Caco-2 (cell line): ENCODE measurements around the gene PARP1. TPM values are rescaled to one million over a fixed set of nuclear protein-coding genes. Genes with fewer than 3 reads are reported as not detected.

ENCODE experiments used
- BruUV-seq: library from RNA; stranded (reverse); fragments of 400-500 nt; replicated peaks from 2 replicates; lab custom pipeline; 2021; lab: Mats Ljungman, UMichigan
- CTCF ChIA-PET: fragments of 300-600 bp; sonication (Branson Sonifier 250); formaldehyde crosslinking; loops from one replicate; lab custom pipeline; 2022; ENCODE audit warnings: antibody characterized with exemption; lab: Charles Lee
- POLR2A ChIA-PET: fragments of 300-600 bp; sonication (Branson Sonifier 250); formaldehyde crosslinking; loops from one replicate; lab custom pipeline; 2022; ENCODE audit warnings: antibody characterized with exemption; lab: Charles Lee
- DNase-seq, 2 experiments: peaks; one replicate each; pipeline versions ENCODE4 v3.0.0 to v3.0.0-alpha.2; 2020 to 2022
- H3K27me3 ChIP-seq: replicated peaks from 2 replicates; pipeline ENCODE4 v1.6.0; 2011; ENCODE audit warnings: low read length; ENCODE audit not compliant: control insufficient read depth, insufficient read depth
- H3K36me3 ChIP-seq: 2 replicates; pipeline ENCODE4 v1.5.1; 2011; ENCODE audit warnings: low read length; ENCODE audit not compliant: control insufficient read depth, insufficient read depth
- H3K4me1 ChIP-seq: fragments of 250-450 bp; sonication (Bioruptor Pico); 2 replicates; pipeline ENCODE4 v1.5.1; 2020; ENCODE audit warnings: mild to moderate bottlenecking
- H3K4me3 ChIP-seq: 2 replicates; pipeline ENCODE4 v1.5.1; 2011; ENCODE audit warnings: low read depth, mild to moderate bottlenecking, control low read depth, low read length
- H3K9me3 ChIP-seq: fragments of 250-450 bp; sonication (Bioruptor Pico); 2 replicates; pipeline ENCODE4 v1.5.1; 2020; ENCODE audit warnings: mild to moderate bottlenecking, moderate library complexity
- H3K27ac Mint-ChIP-seq: one replicate; pipeline ENCODE4 v1.8.0; 2022; ENCODE audit warnings: mixed read lengths; ENCODE audit not compliant: unreplicated experiment
- H3K27me3 Mint-ChIP-seq: one replicate; pipeline ENCODE4 v1.8.0; 2022; ENCODE audit warnings: mixed read lengths; ENCODE audit not compliant: insufficient read depth, unreplicated experiment
- H3K36me3 Mint-ChIP-seq: one replicate; pipeline ENCODE4 v1.8.0; 2022; ENCODE audit warnings: mild to moderate bottlenecking, mixed read lengths; ENCODE audit not compliant: insufficient read depth, unreplicated experiment
- H3K4me1 Mint-ChIP-seq: one replicate; pipeline ENCODE4 v1.8.0; 2022; ENCODE audit warnings: low read depth, mixed read lengths; ENCODE audit not compliant: unreplicated experiment
- H3K4me3 Mint-ChIP-seq: one replicate; pipeline ENCODE4 v1.8.0; 2022; ENCODE audit warnings: mild to moderate bottlenecking, moderate library complexity, mixed read lengths; ENCODE audit not compliant: unreplicated experiment
- H3K9me3 Mint-ChIP-seq: one replicate; pipeline ENCODE4 v1.8.0; 2022; ENCODE audit warnings: mixed read lengths; ENCODE audit not compliant: unreplicated experiment
- intact Hi-C: fragments of 100-400 bp; cut with micrococcal nuclease; formaldehyde crosslinking; loops from one replicate; pipeline ENCODE4 v1.10.0; 2022; ENCODE audit not compliant: unreplicated experiment
- total RNA-seq: library from RNA; stranded (reverse); gene quantifications from 2 replicates; pipeline ENCODE4 v1.2.3, GENCODE V29; 2022
- TF ChIP-seq, protein P1 (sequence below), 2 experiments: fragments of 200-600 bp in 1 of 2; IDR thresholded peaks; 1 replicate in 1 of 2; 2 replicates in 1 of 2; pipeline versions ENCODE4 v1.5.1 to v1.8.0; 2011 to 2022; ENCODE audit warnings: antibody characterized with exemption in 1 of 2, control low read depth in 1 of 2, inconsistent platforms in 1 of 2, low read depth in 1 of 2, low read length in 1 of 2, mild to moderate bottlenecking in 1 of 2, moderate library complexity in 1 of 2; ENCODE audit not compliant: insufficient read depth in 1 of 2, severe bottlenecking in 1 of 2, unreplicated experiment in 1 of 2

The PARP1 gene
- total RNA-seq, 1 experiment from 2014 or later: 136 TPM

- Histone ChIP-seq H3K36me3 (no peaks in the 10 kb centered on the region; the same call in 1 of the 2 replicates), H3K4me1 (no peaks in the 10 kb centered on the region), H3K9me3 (no peaks in the 10 kb centered on the region), H3K4me3 (no peak overlapping the region), H3K27me3 (no peaks in the 10 kb centered on the region)
- TF ChIP-seq, protein P1, sequence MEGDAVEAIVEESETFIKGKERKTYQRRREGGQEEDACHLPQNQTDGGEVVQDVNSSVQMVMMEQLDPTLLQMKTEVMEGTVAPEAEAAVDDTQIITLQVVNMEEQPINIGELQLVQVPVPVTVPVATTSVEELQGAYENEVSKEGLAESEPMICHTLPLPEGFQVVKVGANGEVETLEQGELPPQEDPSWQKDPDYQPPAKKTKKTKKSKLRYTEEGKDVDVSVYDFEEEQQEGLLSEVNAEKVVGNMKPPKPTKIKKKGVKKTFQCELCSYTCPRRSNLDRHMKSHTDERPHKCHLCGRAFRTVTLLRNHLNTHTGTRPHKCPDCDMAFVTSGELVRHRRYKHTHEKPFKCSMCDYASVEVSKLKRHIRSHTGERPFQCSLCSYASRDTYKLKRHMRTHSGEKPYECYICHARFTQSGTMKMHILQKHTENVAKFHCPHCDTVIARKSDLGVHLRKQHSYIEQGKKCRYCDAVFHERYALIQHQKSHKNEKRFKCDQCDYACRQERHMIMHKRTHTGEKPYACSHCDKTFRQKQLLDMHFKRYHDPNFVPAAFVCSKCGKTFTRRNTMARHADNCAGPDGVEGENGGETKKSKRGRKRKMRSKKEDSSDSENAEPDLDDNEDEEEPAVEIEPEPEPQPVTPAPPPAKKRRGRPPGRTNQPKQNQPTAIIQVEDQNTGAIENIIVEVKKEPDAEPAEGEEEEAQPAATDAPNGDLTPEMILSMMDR (IDR thresholded peaks at IDR 0.05; ENCODE audit: insufficient read depth in 1 of 2, low read depth in 1 of 2, low read length in 1 of 2, severe bottlenecking in 1 of 2, unreplicated experiment in 1 of 2): no peak
- Mint-ChIP-seq H3K36me3 (peaks cover 72% of the 10 kb centered on the region), H3K4me3 (no peak overlapping the region), H3K27ac (no peak overlapping the region), H3K9me3 (no peaks in the 10 kb centered on the region), H3K4me1 (no peaks in the 10 kb centered on the region), H3K27me3 (no peaks in the 10 kb centered on the region)
- no TSS peak for BruUV-seq
- ChIA-PET CTCF (no interaction called here), POLR2A (interaction anchor here (0.6 kb wide), 1 partner anchor 31 kb away, joined by 3 read pairs; no protein-coding TSS in a partner anchor)
- intact Hi-C loops: no loop called here
- DNase-seq: no peak
Observed at GRCh38 chr1:226373376-226373775, 34.5 kb downstream of the PARP1 start.

DNA sequence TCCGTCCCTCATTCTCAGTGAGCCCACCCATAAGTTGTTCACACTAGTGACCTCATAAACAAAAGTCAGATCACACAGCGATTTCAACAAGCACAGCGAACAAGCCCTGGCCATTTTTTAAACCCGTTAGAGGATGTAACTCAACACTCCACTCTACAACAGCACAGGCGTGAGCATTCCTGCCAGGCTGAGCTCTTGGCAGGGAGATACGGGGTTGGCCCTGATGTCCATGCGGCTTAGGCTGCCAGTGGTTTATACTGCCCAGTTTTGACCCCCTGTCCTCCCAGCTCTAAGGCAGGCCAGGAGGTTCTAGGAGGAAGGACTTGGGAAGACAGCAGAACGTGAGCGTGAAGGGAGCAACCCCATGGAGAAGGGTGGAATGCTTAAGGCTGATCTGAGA, 35.0 kb downstream of the PARP1 start:
- Histone ChIP-seq H3K9me3 (no peaks in the 10 kb centered on the region), H3K4me1 (no peaks in the 10 kb centered on the region), H3K27me3 (no peaks in the 10 kb centered on the region), H3K36me3 (no peaks in the 10 kb centered on the region; the same call in 1 of the 2 replicates), H3K4me3 (no peak overlapping the region)
- DNase-seq: no peak
- intact Hi-C loops: no loop called here
- TF ChIP-seq, protein P1 (IDR thresholded peaks at IDR 0.05; ENCODE audit: insufficient read depth in 1 of 2, low read depth in 1 of 2, low read length in 1 of 2, severe bottlenecking in 1 of 2, unreplicated experiment in 1 of 2): no peak
- H3K27ac Mint-ChIP-seq: no peak overlapping the region
- ChIA-PET CTCF (no interaction called here), POLR2A (no interaction called here)
- H3K4me3 Mint-ChIP-seq: no peak overlapping the region
- no peaks in the 10 kb centered on the region for H3K9me3 Mint-ChIP-seq
- peaks cover 72% of the 10 kb centered on the region for H3K36me3 Mint-ChIP-seq
- no peaks in the 10 kb centered on the region for H3K4me1 Mint-ChIP-seq
- no peaks in the 10 kb centered on the region for H3K27me3 Mint-ChIP-seq
- BruUV-seq: no TSS peak

DNA sequence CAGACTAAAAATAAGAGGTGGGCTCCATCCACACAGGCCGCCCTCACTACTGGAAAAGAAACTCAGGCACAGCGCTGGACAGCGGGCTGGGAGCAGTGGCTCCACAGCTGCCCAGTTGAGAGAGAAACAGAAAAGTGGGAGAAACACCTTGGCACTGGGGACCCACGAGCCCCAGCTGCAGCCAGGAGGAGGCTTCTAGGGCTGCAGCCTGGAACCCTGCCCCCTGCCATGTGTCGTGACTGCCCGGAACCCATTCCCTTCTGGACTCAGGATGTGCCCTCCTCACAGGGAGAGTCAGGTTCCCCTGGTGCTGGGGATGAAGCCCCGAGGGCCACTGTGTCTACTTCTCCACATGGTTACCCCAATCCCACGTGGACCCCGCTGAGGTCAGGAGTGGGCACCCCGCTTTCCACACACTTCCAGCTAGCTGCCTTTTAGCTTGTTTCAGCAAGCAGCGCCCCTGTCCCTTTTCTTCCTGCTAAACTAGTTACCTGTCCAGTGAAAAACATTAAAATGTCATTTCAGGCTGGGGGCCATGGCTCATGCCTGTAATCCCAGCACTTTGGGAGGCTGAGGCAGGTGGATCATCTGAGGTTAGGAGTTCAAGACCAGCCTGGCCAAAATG, 35.9 kb downstream of the PARP1 start:
- ChIA-PET CTCF (no interaction called here), POLR2A (no interaction called here)
- intact Hi-C loops: no loop called here
- H3K36me3 Mint-ChIP-seq: peaks cover 74% of the 10 kb centered on the region
- TF ChIP-seq, protein P1 (IDR thresholded peaks at IDR 0.05; ENCODE audit: insufficient read depth in 1 of 2, low read depth in 1 of 2, low read length in 1 of 2, severe bottlenecking in 1 of 2, unreplicated experiment in 1 of 2): no peak
- no peaks in the 10 kb centered on the region for H3K4me1 Mint-ChIP-seq
- Histone ChIP-seq H3K4me1 (no peaks in the 10 kb centered on the region), H3K4me3 (no peak overlapping the region), H3K36me3 (no peaks in the 10 kb centered on the region; the same call in 1 of the 2 replicates), H3K27me3 (no peaks in the 10 kb centered on the region), H3K9me3 (no peaks in the 10 kb centered on the region)
- H3K27me3 Mint-ChIP-seq: no peaks in the 10 kb centered on the region
- H3K27ac Mint-ChIP-seq: no peak overlapping the region
- H3K4me3 Mint-ChIP-seq: no peak overlapping the region
- DNase-seq: no peak
- no TSS peak for BruUV-seq
- H3K9me3 Mint-ChIP-seq: no peaks in the 10 kb centered on the region
